BLaER1 treated with 17β-estradiol and CSF1 and Interleukin-3, amounts not matched to agents 10 nM and 100 nM (cell line): ENCODE results near the gene LDLRAD3.

ENCODE experiments used
- H3K27ac ChIP-seq, 11 experiments: shearing (Covaris generic); formaldehyde crosslinking; 2 replicates each; pipeline ENCODE4 v1.8.1; 2022
- H3K27me3 ChIP-seq, 11 experiments: shearing (Covaris generic); formaldehyde crosslinking; 2 replicates each; pipeline ENCODE4 v1.8.1; 2022
- H3K36me3 ChIP-seq, 11 experiments: shearing (Covaris generic); formaldehyde crosslinking; 2 replicates each; pipeline ENCODE4 v1.8.1; 2022
- H3K4me1 ChIP-seq, 10 experiments: shearing (Covaris generic); formaldehyde crosslinking; 2 replicates each; pipeline ENCODE4 v1.8.1; 2022
- H3K4me2 ChIP-seq, 11 experiments: shearing (Covaris generic); formaldehyde crosslinking; 2 replicates each; pipeline ENCODE4 v1.8.1; 2022
- H3K4me3 ChIP-seq, 10 experiments: shearing (Covaris generic); formaldehyde crosslinking; 2 replicates each; pipeline ENCODE4 v1.8.1; 2022
- H3K9ac ChIP-seq, 11 experiments: shearing (Covaris generic); formaldehyde crosslinking; 2 replicates each; pipeline ENCODE4 v1.8.1; 2022
- H3K9me3 ChIP-seq, 11 experiments: shearing (Covaris generic); formaldehyde crosslinking; replicated peaks in 1 of 11; 2 replicates each; pipeline ENCODE4 v1.8.1; 2022
- H4K20me1 ChIP-seq, 11 experiments: shearing (Covaris generic); formaldehyde crosslinking; 2 replicates each; pipeline ENCODE4 v1.8.1; 2022
- Cebpa-rat ChIP-seq, 11 experiments: shearing (Covaris generic); IDR thresholded peaks; 2 replicates each; pipeline ENCODE4 v1.8.1; 2022

The LDLRAD3 gene

GRCh38 chr11:35953081-35953760, 9.4 kb downstream of the LDLRAD3 start:
- peaks cover 21 to 60% (median 33%) of the 10 kb centered on the region in 10 experiments for H3K4me1 ChIP-seq
- H3K9ac ChIP-seq = no peak overlapping the region
- H3K36me3 ChIP-seq = peaks cover 0 to 51% (median 33%) of the 10 kb centered on the region in 11 experiments; a peak in 17 of 22 replicates
- no peaks in the 10 kb centered on the region for H3K27me3 ChIP-seq
- TF ChIP-seq Cebpa-rat (IDR thresholded peaks at IDR 0.05) = no peak
- no peak overlapping the region for H3K4me3 ChIP-seq
- peaks cover 0 to 76% (median 16%) of the 10 kb centered on the region in 11 experiments; a peak in 13 of 22 replicates for H4K20me1 ChIP-seq
- peak overlapping the region in 4 of 11 experiments; percentile 6 to 19 (median 17); a peak in 4 of 22 replicates for H3K4me2 ChIP-seq
- no peak overlapping the region for H3K27ac ChIP-seq
- peaks cover under 1 to 86% (median 67%) of the 10 kb centered on the region in 11 experiments; a peak in 19 of 22 replicates for H3K9me3 ChIP-seq

- TF ChIP-seq Cebpa-rat (IDR thresholded peaks at IDR 0.05) = no peak
- H3K9ac ChIP-seq = no peak overlapping the region
- H3K4me2 ChIP-seq = no peak overlapping the region
- peaks cover 4 to 51% (median 36%) of the 10 kb centered on the region in 11 experiments; a peak in 17 of 22 replicates for H3K36me3 ChIP-seq
- H3K4me1 ChIP-seq = peaks cover 15 to 50% (median 26%) of the 10 kb centered on the region in 10 experiments
- no peak overlapping the region for H3K27ac ChIP-seq
- peaks cover 0 to 69% (median 12%) of the 10 kb centered on the region in 11 experiments; a peak in 12 of 22 replicates for H4K20me1 ChIP-seq
- H3K9me3 ChIP-seq = peaks cover 10 to 86% (median 68%) of the 10 kb centered on the region in 11 experiments
- H3K27me3 ChIP-seq = no peaks in the 10 kb centered on the region
- no peak overlapping the region for H3K4me3 ChIP-seq
These were observed 10.3 kb downstream of the LDLRAD3 start for GRCh38 chr11:35954205-35954604.

GRCh38 chr11:35955636-35956035, 11.8 kb downstream of the LDLRAD3 start:
- H4K20me1 ChIP-seq = peaks cover 0 to 54% (median 3%) of the 10 kb centered on the region in 11 experiments; a peak in 8 of 22 replicates
- H3K27me3 ChIP-seq = no peaks in the 10 kb centered on the region
- peaks cover 15 to 90% (median 81%) of the 10 kb centered on the region in 11 experiments for H3K9me3 ChIP-seq
- no peak overlapping the region for H3K27ac ChIP-seq
- H3K4me2 ChIP-seq = peak overlapping the region in 1 of 11 experiments; percentile 34; a peak in 1 of 22 replicates
- H3K4me3 ChIP-seq = no peak overlapping the region
- peaks cover 4 to 54% (median 32%) of the 10 kb centered on the region in 11 experiments; a peak in 17 of 22 replicates for H3K36me3 ChIP-seq
- H3K4me1 ChIP-seq = peaks cover 10 to 39% (median 22%) of the 10 kb centered on the region in 10 experiments
- no peak for TF ChIP-seq Cebpa-rat (IDR thresholded peaks at IDR 0.05)
- H3K9ac ChIP-seq = no peak overlapping the region

GRCh38 chr11:35962369-35963138, 18.7 kb downstream of the LDLRAD3 start:
- Histone ChIP-seq H4K20me1 (peaks cover 0 to 3% (median 0%) of the 10 kb centered on the region in 11 experiments; a peak in 2 of 22 replicates), H3K27ac (peak overlapping the region in 10 of 11 experiments; percentile 2 to 80 (median 69); a peak in 15 of 22 replicates), H3K4me3 (peak overlapping the region in 7 of 10 experiments; percentile 9 to 36 (median 24); a peak in 11 of 20 replicates), H3K36me3 (peaks cover 12 to 59% (median 41%) of the 10 kb centered on the region in 11 experiments; a peak in 20 of 22 replicates), H3K4me2 (peak overlapping the region; percentile 15 to 87 (median 73); a peak in 13 of 22 replicates), H3K27me3 (no peaks in the 10 kb centered on the region), H3K9ac (peak overlapping the region in 4 of 11 experiments; percentile 2 to 71 (median 36); a peak in 6 of 22 replicates), H3K9me3 (peaks cover 45 to 89% (median 86%) of the 10 kb centered on the region in 11 experiments), H3K4me1 (peaks cover 45 to 71% (median 62%) of the 10 kb centered on the region in 10 experiments)
- no peak for TF ChIP-seq Cebpa-rat (IDR thresholded peaks at IDR 0.05)

- Histone ChIP-seq H4K20me1 (peaks cover 0 to 8% (median 0%) of the 10 kb centered on the region in 11 experiments; a peak in 1 of 22 replicates), H3K4me1 (peaks cover 56 to 84% (median 76%) of the 10 kb centered on the region in 10 experiments), H3K27me3 (no peaks in the 10 kb centered on the region), H3K9me3 (peaks cover 33 to 87% (median 77%) of the 10 kb centered on the region in 11 experiments), H3K4me2 (peak overlapping the region in 10 of 11 experiments; percentile 62 to 87 (median 76); a peak in 17 of 22 replicates), H3K36me3 (peaks cover 6 to 54% (median 31%) of the 10 kb centered on the region in 11 experiments; a peak in 19 of 22 replicates), H3K9ac (no peak overlapping the region), H3K27ac (peak overlapping the region in 9 of 11 experiments; percentile 39 to 80 (median 69); a peak in 14 of 22 replicates), H3K4me3 (peak overlapping the region in 7 of 10 experiments; percentile 9 to 37 (median 28); a peak in 7 of 20 replicates)
- TF ChIP-seq Cebpa-rat (IDR thresholded peaks at IDR 0.05) = no peak
These were observed 20.0 kb downstream of the LDLRAD3 start for GRCh38 chr11:35963911-35964310.

- Histone ChIP-seq H3K27me3 (no peaks in the 10 kb centered on the region), H3K27ac (peak overlapping the region; percentile 35 to 80 (median 69); a peak in 18 of 22 replicates), H4K20me1 (peaks cover 0 to 8% (median 0%) of the 10 kb centered on the region in 11 experiments; a peak in 2 of 22 replicates), H3K36me3 (peaks cover 3 to 48% (median 28%) of the 10 kb centered on the region in 11 experiments; a peak in 15 of 22 replicates), H3K9me3 (peaks cover 31 to 78% (median 68%) of the 10 kb centered on the region in 11 experiments), H3K4me1 (peaks cover 65 to 94% (median 85%) of the 10 kb centered on the region in 10 experiments), H3K4me2 (peak overlapping the region; percentile 62 to 87 (median 76)), H3K9ac (peak overlapping the region in 5 of 11 experiments; percentile 12 to 61 (median 54); a peak in 5 of 22 replicates), H3K4me3 (peak overlapping the region in 5 of 10 experiments; percentile 3 to 36 (median 30); a peak in 4 of 20 replicates)
- no peak for TF ChIP-seq Cebpa-rat (IDR thresholded peaks at IDR 0.05)
These were observed 21.0 kb downstream of the LDLRAD3 start for GRCh38 chr11:35964841-35965240.

- peaks cover 22 to 71% (median 63%) of the 10 kb centered on the region in 11 experiments for H3K9me3 ChIP-seq
These were observed 23.2 kb downstream of the LDLRAD3 start for GRCh38 chr11:35967042-35967441.

More at GRCh38 chr11:35967042-35967441, 23.2 kb downstream of the LDLRAD3 start:
- H3K4me2 ChIP-seq = peak overlapping the region; percentile 30 to 87 (median 76); a peak in 21 of 22 replicates
- peak overlapping the region in 3 of 11 experiments; percentile 6 to 47 (median 14); a peak in 4 of 22 replicates for H3K27ac ChIP-seq
- no peaks in the 10 kb centered on the region for H3K27me3 ChIP-seq
- H3K9ac ChIP-seq = no peak overlapping the region
- H3K4me1 ChIP-seq = peaks cover 61 to 93% (median 80%) of the 10 kb centered on the region in 10 experiments
- no peak for TF ChIP-seq Cebpa-rat (IDR thresholded peaks at IDR 0.05)
- H4K20me1 ChIP-seq = peaks cover 0 to 20% (median 0%) of the 10 kb centered on the region in 11 experiments; a peak in 3 of 22 replicates
- H3K36me3 ChIP-seq = peaks cover 3 to 52% (median 31%) of the 10 kb centered on the region in 11 experiments; a peak in 16 of 22 replicates
- H3K4me3 ChIP-seq = peak overlapping the region in 2 of 10 experiments; percentile 15 to 17; a peak in 2 of 20 replicates
